Effector memory CD4-positive, alpha-beta T cell (primary cell): ENCODE data around the gene BGN.

Experiments used
- DNase-seq, 3 donors: peaks; one replicate each; pipeline ENCODE4 v3.0.0-alpha.2; 2020
- H3K27ac ChIP-seq: 2 replicates; pipeline ENCODE4 v1.7.0; 2013; ENCODE audit warnings: mild to moderate bottlenecking, low read length, moderate library complexity; ENCODE audit not compliant: insufficient read depth, poor library complexity, severe bottlenecking
- H3K27me3 ChIP-seq: replicated peaks from 2 replicates; pipeline ENCODE4 v1.7.0; 2013; ENCODE audit warnings: mild to moderate bottlenecking, low read length; ENCODE audit not compliant: insufficient read depth, control insufficient read depth, poor library complexity, severe bottlenecking
- H3K36me3 ChIP-seq: 2 replicates; pipeline ENCODE4 v1.7.0; 2013; ENCODE audit warnings: mild to moderate bottlenecking, low read length, moderate library complexity; ENCODE audit not compliant: control insufficient read depth, insufficient read depth
- H3K4me1 ChIP-seq: 2 replicates; pipeline ENCODE4 v1.7.0; 2013; ENCODE audit warnings: low read length, mild to moderate bottlenecking; ENCODE audit not compliant: control insufficient read depth, insufficient read depth, poor library complexity, severe bottlenecking
- H3K4me3 ChIP-seq: 2 replicates; pipeline ENCODE4 v1.7.0; 2013; ENCODE audit warnings: low read length, low read depth, mild to moderate bottlenecking; ENCODE audit not compliant: insufficient read depth, poor library complexity, severe bottlenecking
- H3K9me3 ChIP-seq: 2 replicates; pipeline ENCODE4 v1.7.0; 2013; ENCODE audit warnings: mild to moderate bottlenecking, low read length, moderate library complexity; ENCODE audit not compliant: control insufficient read depth

BGN gene

GRCh38 chrX:153471663-153472280 is 23.0 kb upstream of the BGN start:
- Histone ChIP-seq H3K27ac (no peak overlapping the region), H3K9me3 (no peaks in the 10 kb centered on the region), H3K36me3 (no peaks in the 10 kb centered on the region), H3K4me1 (peaks cover 5% of the 10 kb centered on the region), H3K4me3 (no peak overlapping the region), H3K27me3 (no peaks in the 10 kb centered on the region)
- DNase-seq: no peak

DNA sequence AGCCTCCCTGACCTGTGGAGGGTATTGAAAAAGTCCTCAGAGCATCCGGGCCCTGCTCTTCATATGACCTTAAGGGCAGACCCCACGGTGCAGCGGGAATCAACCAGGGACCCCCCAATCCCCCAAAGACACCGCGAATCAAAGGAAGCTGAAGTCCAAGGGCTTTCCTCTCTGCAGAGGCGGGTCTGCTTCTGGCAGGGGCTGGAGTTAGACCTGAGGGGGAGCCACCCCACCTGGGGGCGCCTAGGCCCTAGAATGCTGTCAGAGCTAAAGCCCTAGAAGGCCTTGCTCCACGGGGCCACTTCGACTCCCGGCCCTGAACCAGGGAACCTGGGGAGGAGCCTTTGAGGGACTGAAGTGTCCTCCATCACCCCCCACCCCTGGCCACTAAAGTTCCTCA is 21.7 kb upstream of the BGN start:
- Histone ChIP-seq H3K4me1 (peaks cover 5% of the 10 kb centered on the region), H3K36me3 (no peaks in the 10 kb centered on the region), H3K27ac (no peak overlapping the region), H3K27me3 (no peaks in the 10 kb centered on the region), H3K4me3 (no peak overlapping the region), H3K9me3 (no peaks in the 10 kb centered on the region)
- no peak for DNase-seq

DNA sequence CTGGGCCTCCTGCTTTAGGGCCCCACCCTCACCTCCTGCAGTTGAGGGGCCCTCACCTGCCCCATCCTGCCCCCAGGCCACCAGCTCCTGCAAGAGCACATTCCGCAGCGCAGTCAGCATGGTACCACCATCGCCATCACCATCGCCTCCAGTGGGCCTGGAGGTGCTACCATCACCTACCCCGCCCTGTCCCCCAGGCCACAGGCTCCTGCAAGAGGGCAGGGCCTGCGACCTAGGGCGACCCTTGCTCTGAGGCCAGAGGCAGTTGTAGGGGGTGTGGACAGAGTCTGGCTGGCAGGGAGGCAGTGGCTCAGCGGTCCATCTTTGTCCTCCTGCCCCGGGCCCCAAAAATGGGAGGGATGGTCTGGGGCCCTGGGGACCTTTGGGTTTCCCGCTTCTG is 20.5 kb upstream of the BGN start:
- no peak for DNase-seq
- Histone ChIP-seq H3K4me3 (no peak overlapping the region), H3K9me3 (no peaks in the 10 kb centered on the region), H3K36me3 (no peaks in the 10 kb centered on the region), H3K4me1 (peaks cover 5% of the 10 kb centered on the region), H3K27me3 (no peaks in the 10 kb centered on the region), H3K27ac (no peak overlapping the region)

GRCh38 chrX:153474718-153475117 is 20.1 kb upstream of the BGN start:
- Histone ChIP-seq H3K27ac (peak overlapping the region; percentile 25), H3K27me3 (no peaks in the 10 kb centered on the region), H3K9me3 (no peaks in the 10 kb centered on the region), H3K4me1 (peaks cover 3% of the 10 kb centered on the region), H3K4me3 (peak overlapping the region; percentile 22), H3K36me3 (no peaks in the 10 kb centered on the region)
- peak; percentile 34 to 41 (median 37) for DNase-seq

DNA sequence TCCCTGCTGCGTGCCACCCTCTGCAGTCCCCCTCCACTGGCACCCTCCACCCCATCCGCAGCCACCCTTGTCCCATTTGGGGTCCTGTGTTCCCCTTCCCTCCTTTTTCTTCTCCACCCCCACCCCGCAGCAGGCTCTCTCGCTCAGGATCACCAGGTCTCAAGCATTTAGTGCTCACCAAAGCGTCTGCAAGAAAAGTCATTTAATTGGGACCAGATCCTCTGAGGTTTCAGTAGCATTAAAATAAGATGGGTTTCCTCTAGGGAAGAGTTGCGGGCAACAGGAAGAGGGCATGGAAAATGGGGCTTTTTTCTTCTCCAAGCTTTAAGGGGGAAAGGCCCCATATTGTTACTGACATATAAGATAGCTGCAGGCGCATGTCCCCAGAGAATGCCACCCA is 19.5 kb upstream of the BGN start:
- Histone ChIP-seq H3K4me1 (no peaks in the 10 kb centered on the region), H3K27ac (no peak overlapping the region), H3K36me3 (no peaks in the 10 kb centered on the region), H3K27me3 (no peaks in the 10 kb centered on the region), H3K4me3 (peak overlapping the region; percentile 22), H3K9me3 (no peaks in the 10 kb centered on the region)
- no peak for DNase-seq

DNA sequence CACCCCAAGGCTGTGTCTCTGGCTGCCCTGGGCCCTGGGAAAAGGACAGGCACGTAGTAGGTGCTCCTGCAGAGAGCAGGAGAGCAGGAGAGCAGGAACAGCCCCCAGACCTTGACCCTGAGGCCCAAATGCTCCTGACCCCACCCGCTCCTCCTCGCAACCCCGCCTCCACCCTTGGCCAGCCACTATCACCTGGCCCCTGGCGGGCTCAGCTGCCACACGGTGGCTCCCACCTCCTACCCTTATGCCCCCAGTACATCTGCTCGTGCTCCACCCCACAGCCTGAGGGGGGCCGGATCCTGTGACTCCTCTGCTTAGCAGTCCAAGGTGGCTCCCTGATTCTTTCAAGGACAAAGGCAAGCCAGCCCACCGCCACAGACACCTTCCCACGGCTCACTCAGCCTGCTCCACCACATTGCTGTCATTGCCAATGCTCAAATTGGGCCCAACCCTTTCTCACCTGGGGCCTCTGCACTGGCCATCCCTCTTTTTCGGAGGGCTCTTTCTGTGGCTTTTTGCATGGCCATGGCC is 19.0 kb upstream of the BGN start:
- H3K9me3 ChIP-seq: no peaks in the 10 kb centered on the region
- DNase-seq: no peak
- H3K36me3 ChIP-seq: no peaks in the 10 kb centered on the region
- H3K27ac ChIP-seq: no peak overlapping the region
- H3K27me3 ChIP-seq: no peaks in the 10 kb centered on the region
- no peak overlapping the region for H3K4me3 ChIP-seq
- no peaks in the 10 kb centered on the region for H3K4me1 ChIP-seq

DNA sequence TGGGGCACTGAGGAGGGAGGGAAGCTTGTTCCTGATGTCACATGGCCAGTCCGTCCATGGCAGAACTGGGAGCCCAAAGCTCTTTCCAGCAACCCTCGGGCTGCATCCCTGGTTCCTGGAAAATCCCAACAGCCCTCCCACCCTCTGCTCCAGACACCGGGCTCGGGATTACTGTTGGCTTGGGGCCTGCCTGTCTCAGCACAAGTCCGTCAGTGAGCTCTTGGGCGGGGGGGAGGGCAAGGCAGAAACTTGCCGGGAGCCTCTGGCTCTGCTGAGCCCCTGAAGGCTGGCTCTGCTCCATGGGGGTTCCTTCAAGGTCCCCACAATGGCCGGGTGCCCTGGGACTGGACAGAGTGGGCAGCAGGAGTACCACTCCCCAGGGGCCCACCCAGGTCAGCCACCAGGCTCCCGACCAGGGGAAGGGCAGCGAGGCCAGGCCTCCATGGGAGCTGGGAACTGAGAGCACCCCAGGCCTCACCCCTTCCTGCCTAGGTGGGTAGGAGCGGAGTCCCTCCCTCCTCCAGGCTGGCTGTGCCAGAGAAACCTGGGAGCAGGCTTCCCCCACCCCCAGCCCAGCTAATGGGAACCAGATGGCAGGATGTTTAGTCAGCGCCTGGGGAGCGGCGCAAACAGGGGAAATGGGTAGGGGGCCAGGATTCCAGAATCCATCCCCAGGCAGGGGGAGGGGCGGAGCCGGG is 18.0 kb upstream of the BGN start:
- Histone ChIP-seq H3K36me3 (no peaks in the 10 kb centered on the region), H3K4me1 (no peaks in the 10 kb centered on the region), H3K27me3 (no peaks in the 10 kb centered on the region), H3K4me3 (no peak overlapping the region), H3K9me3 (no peaks in the 10 kb centered on the region), H3K27ac (no peak overlapping the region)
- no peak for DNase-seq

GRCh38 chrX:153477364-153477857 is 17.4 kb upstream of the BGN start:
- H3K4me3 ChIP-seq: no peak overlapping the region
- H3K4me1 ChIP-seq: no peaks in the 10 kb centered on the region
- DNase-seq: no peak
- no peaks in the 10 kb centered on the region for H3K27me3 ChIP-seq
- H3K36me3 ChIP-seq: no peaks in the 10 kb centered on the region
- H3K27ac ChIP-seq: no peak overlapping the region
- H3K9me3 ChIP-seq: no peaks in the 10 kb centered on the region

DNA sequence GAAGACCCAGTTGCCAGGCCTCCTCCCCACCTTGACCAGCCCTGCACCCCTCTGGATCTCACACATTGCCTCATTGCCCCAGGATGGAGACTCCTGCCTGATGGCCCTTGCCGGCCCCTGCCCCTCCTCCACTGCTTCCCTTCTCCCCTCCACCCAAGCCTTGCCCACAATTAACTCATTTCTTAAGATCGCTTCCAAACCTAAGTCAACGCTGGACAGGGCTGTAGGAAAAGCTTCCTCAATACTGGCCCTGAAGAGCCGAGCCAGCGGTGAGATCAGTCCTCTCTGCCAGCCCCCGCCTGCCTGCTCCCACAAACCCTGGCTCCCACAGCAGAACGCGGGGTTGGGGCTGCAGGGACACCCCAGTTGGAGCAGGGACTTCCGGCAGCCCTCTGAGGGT is 16.9 kb upstream of the BGN start:
- no peak for DNase-seq
- H3K4me1 ChIP-seq: no peaks in the 10 kb centered on the region
- H3K27me3 ChIP-seq: no peaks in the 10 kb centered on the region
- H3K9me3 ChIP-seq: no peaks in the 10 kb centered on the region
- no peak overlapping the region for H3K27ac ChIP-seq
- H3K4me3 ChIP-seq: no peak overlapping the region
- H3K36me3 ChIP-seq: no peaks in the 10 kb centered on the region

DNA sequence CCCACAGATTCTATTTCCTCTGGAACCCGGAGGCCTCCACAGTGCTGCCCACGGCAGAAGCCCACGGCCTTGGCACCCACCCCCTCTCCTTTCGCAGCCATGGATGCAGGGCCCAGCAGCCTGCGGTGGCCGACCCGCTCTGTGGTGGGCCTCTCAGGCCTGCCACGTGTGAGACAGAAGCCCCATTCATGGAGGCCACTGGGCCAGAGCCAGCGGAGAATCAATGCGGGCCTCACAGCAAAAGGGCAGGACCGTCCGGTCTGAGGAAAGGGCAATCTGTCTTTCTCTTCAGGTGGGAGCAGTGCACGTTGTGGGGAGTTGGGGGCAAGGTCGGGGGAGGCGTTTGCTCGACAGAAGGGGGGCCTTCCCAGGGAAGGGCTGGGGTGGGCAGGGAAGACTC is 16.0 kb upstream of the BGN start:
- Histone ChIP-seq H3K9me3 (no peaks in the 10 kb centered on the region), H3K36me3 (no peaks in the 10 kb centered on the region), H3K4me1 (no peaks in the 10 kb centered on the region), H3K27me3 (no peaks in the 10 kb centered on the region), H3K4me3 (no peak overlapping the region), H3K27ac (no peak overlapping the region)
- no peak for DNase-seq
